Fibroblast of lung (primary cell): ENCODE data around the gene NFIC.

Source experiments
- EZH2 ChIP-seq: IDR thresholded peaks from 2 replicates; pipeline ENCODE4 v1.5.1; 2012; ENCODE audit warnings: low read length, control low read depth, mild to moderate bottlenecking; ENCODE audit errors: missing control alignments
- TF ChIP-seq, protein P1 (sequence below), 2 donors: IDR thresholded peaks in 1 of 2; conservative IDR thresholded peaks in 1 of 2; 1 replicate in 1 of 2; 2 replicates in 1 of 2; pipeline ENCODE4 v1.5.1; 2011 to 2012; ENCODE audit warnings: low read length in 2 of 2, control low read depth in 1 of 2, inconsistent platforms in 1 of 2, low read depth in 1 of 2, mild to moderate bottlenecking in 1 of 2

DNA sequence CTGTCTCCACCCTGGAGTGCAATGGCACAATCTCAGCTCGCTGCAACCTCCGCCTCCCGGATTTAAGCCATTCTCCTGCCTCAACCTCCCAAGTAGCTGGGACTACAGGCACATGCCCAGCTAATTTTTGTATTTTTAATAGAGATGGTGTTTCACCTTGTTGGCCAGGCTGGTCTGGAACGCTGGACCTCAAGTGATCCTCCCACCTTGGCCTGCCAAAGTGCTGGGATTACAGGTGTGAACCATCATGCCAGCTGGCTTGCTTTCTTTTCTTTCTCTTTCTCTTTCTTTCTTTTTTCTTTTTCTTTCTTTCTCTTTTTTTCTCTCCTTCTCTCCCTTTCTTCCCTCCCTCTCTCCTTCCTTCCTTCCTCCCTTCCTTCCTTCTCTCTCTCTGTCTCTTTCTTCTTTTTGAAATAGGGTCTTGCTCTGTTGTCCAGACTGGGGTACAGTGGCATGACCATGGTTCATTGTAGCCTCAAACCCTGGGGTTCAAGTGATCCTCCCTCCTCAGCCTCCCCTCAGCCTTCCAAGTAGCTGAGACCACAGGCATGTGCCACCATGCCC is 33.3 kb upstream of the NFIC start:
- TF ChIP-seq, protein P1, sequence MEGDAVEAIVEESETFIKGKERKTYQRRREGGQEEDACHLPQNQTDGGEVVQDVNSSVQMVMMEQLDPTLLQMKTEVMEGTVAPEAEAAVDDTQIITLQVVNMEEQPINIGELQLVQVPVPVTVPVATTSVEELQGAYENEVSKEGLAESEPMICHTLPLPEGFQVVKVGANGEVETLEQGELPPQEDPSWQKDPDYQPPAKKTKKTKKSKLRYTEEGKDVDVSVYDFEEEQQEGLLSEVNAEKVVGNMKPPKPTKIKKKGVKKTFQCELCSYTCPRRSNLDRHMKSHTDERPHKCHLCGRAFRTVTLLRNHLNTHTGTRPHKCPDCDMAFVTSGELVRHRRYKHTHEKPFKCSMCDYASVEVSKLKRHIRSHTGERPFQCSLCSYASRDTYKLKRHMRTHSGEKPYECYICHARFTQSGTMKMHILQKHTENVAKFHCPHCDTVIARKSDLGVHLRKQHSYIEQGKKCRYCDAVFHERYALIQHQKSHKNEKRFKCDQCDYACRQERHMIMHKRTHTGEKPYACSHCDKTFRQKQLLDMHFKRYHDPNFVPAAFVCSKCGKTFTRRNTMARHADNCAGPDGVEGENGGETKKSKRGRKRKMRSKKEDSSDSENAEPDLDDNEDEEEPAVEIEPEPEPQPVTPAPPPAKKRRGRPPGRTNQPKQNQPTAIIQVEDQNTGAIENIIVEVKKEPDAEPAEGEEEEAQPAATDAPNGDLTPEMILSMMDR (conservative IDR thresholded peaks at IDR 0.05 in 1 of 2, IDR thresholded peaks at IDR 0.05 in 1 of 2; ENCODE audit: low read depth in 1 of 2, low read length in 2 of 2) = no peak
- TF ChIP-seq EZH2 = no peak
